ENCODE data around the gene TMPRSS9.
A peak's percentile ranks its signal among the peaks of the same experiment; 100 is the strongest.

Gene TMPRSS9

GRCh38 chr19:2353887-2354592, 6.0 kb upstream of the TMPRSS9 start:
- TF ChIP-seq MAX (IDR thresholded peaks at IDR 0.05): 0 out of 2 replicates have a peak, but pooled peaks have one; percentile 28
- TF ChIP-seq EP300 (IDR thresholded peaks at IDR 0.05; ENCODE audit: borderline replicate concordance): no peak
- TF ChIP-seq RAD21 (IDR thresholded peaks at IDR 0.05; ENCODE audit: low read depth): peak; percentile 34; the same call in 1 of the 2 replicates
- no peak for TF ChIP-seq CREB1 (IDR thresholded peaks at IDR 0.05; ENCODE audit: low read depth)
- no peak for TF ChIP-seq REST (IDR thresholded peaks at IDR 0.05; ENCODE audit: low read depth)

GRCh38 chr19:2354670-2355069, 5.4 kb upstream of the TMPRSS9 start:
- TF ChIP-seq FOXM1 (IDR thresholded peaks at IDR 0.05; ENCODE audit: borderline replicate concordance, low read depth) (no peak), TEAD4 (IDR thresholded peaks at IDR 0.05) (no peak), NFIC (IDR thresholded peaks at IDR 0.05) (no peak), TCF12 (IDR thresholded peaks at IDR 0.05; ENCODE audit: low read depth) (no peak), CEBPB (IDR thresholded peaks at IDR 0.05) (no peak), MAX (IDR thresholded peaks at IDR 0.05) (no peak), YY1 (IDR thresholded peaks at IDR 0.05; ENCODE audit: low read depth) (no peak), RAD21 (IDR thresholded peaks at IDR 0.05; ENCODE audit: low read depth) (no peak), USF1 (IDR thresholded peaks at IDR 0.05) (no peak), EGR1 (IDR thresholded peaks at IDR 0.05) (no peak), ZBTB7A (IDR thresholded peaks at IDR 0.05; ENCODE audit: low read depth) (no peak), REST (IDR thresholded peaks at IDR 0.05; ENCODE audit: low read depth) (no peak), TAF1 (IDR thresholded peaks at IDR 0.05; ENCODE audit: low read depth) (no peak), CREB1 (IDR thresholded peaks at IDR 0.05; ENCODE audit: low read depth) (no peak), EP300 (IDR thresholded peaks at IDR 0.05; ENCODE audit: borderline replicate concordance) (no peak)

- TF ChIP-seq CREB1 (IDR thresholded peaks at IDR 0.05; ENCODE audit: low read depth) (no peak), CEBPB (IDR thresholded peaks at IDR 0.05) (no peak), TEAD4 (IDR thresholded peaks at IDR 0.05) (no peak), MAX (IDR thresholded peaks at IDR 0.05) (no peak), NFIC (IDR thresholded peaks at IDR 0.05) (no peak), EP300 (IDR thresholded peaks at IDR 0.05; ENCODE audit: borderline replicate concordance) (no peak), FOXM1 (IDR thresholded peaks at IDR 0.05; ENCODE audit: borderline replicate concordance, low read depth) (no peak), RAD21 (IDR thresholded peaks at IDR 0.05; ENCODE audit: low read depth) (no peak), USF1 (IDR thresholded peaks at IDR 0.05) (no peak), ZBTB7A (IDR thresholded peaks at IDR 0.05; ENCODE audit: low read depth) (no peak), REST (IDR thresholded peaks at IDR 0.05; ENCODE audit: low read depth) (no peak), TAF1 (IDR thresholded peaks at IDR 0.05; ENCODE audit: low read depth) (no peak)
These were observed 4.7 kb upstream of the TMPRSS9 start for GRCh38 chr19:2355168-2356035.

All from Ishikawa (cell line).